ENCODE data around the gene LPO.

- TF ChIP-seq POLR2A (IDR thresholded peaks at IDR 0.05) = no peak
- TF ChIP-seq, protein P1, sequence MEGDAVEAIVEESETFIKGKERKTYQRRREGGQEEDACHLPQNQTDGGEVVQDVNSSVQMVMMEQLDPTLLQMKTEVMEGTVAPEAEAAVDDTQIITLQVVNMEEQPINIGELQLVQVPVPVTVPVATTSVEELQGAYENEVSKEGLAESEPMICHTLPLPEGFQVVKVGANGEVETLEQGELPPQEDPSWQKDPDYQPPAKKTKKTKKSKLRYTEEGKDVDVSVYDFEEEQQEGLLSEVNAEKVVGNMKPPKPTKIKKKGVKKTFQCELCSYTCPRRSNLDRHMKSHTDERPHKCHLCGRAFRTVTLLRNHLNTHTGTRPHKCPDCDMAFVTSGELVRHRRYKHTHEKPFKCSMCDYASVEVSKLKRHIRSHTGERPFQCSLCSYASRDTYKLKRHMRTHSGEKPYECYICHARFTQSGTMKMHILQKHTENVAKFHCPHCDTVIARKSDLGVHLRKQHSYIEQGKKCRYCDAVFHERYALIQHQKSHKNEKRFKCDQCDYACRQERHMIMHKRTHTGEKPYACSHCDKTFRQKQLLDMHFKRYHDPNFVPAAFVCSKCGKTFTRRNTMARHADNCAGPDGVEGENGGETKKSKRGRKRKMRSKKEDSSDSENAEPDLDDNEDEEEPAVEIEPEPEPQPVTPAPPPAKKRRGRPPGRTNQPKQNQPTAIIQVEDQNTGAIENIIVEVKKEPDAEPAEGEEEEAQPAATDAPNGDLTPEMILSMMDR (IDR thresholded peaks at IDR 0.05) = no peak
Observed at GRCh38 chr17:58289869-58290268, 51.5 kb downstream of the LPO start.
